EH (cell line): ENCODE measurements around the gene ADGRG1.

Experiments
- DNase-seq: peaks from one replicate; pipeline ENCODE4 v3.0.0-alpha.2; 2015; ENCODE audit warnings: low read depth

ADGRG1 gene

GRCh38 chr16:57683636-57684545 lies 55.5 kb downstream of the ADGRG1 start:
- DNase-seq = no peak

DNA sequence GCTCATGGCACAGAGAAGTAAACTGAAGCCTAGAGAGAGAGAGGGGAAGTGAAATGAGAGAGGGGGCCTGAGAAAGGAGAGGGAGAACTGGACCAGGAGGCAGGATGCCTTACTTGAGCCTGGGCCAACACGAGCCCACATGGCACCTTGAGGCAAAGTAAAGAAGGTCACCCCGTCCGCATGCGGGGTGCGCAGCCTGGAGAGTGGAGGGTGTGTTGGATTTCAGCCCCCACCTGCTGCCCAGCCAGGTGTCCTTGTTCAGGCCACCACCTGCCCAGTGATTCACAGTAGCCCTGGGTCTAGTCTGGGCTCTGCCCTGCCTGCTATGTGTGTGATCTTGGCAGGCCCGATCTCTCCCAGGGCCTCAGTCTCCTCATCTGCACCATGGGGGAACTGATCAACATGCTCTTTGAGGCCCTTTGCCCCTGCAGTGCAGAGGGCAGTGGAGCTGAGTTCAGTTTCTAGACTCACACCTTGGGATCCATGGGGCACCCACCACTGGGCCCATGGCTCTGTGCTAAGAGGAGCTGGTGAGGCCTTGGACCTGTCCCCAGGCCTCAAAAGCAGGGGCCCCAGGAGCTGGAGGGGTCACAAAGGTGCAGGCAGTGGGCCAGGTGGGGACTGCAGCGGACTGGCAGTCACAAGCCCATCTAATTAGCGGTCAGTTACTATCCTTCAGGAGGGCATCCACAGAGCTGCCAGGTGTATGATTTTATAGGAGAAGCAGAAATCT lies 56.4 kb downstream of the ADGRG1 start:
- DNase-seq = no peak

GRCh38 chr16:57685633-57686032 lies 57.2 kb downstream of the ADGRG1 start:
- no peak for DNase-seq

DNA sequence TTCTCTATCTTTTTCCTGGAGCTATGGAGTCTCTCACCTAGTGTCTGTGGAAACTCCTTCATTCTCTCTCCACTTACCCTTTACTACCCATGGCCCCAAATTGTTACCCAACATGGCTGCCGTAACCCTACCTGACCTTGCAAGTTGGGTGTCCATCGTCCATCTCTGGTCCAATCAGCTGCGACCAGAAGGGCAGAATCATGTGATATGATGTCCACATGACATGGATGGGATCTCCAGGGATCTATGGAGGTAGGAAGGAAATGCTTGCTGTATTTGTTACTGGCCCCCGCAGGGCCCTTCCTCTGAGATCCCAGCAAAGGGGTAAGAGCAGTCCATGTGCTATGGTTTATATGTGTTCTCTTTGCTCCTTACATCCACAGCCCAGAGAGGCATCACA lies 58.1 kb downstream of the ADGRG1 start:
- no peak for DNase-seq

- DNase-seq = no peak
Observed at GRCh38 chr16:57687363-57687929, 59.0 kb downstream of the ADGRG1 start.

GRCh38 chr16:57688487-57688986 lies 60.1 kb downstream of the ADGRG1 start:
- DNase-seq = no peak

DNA sequence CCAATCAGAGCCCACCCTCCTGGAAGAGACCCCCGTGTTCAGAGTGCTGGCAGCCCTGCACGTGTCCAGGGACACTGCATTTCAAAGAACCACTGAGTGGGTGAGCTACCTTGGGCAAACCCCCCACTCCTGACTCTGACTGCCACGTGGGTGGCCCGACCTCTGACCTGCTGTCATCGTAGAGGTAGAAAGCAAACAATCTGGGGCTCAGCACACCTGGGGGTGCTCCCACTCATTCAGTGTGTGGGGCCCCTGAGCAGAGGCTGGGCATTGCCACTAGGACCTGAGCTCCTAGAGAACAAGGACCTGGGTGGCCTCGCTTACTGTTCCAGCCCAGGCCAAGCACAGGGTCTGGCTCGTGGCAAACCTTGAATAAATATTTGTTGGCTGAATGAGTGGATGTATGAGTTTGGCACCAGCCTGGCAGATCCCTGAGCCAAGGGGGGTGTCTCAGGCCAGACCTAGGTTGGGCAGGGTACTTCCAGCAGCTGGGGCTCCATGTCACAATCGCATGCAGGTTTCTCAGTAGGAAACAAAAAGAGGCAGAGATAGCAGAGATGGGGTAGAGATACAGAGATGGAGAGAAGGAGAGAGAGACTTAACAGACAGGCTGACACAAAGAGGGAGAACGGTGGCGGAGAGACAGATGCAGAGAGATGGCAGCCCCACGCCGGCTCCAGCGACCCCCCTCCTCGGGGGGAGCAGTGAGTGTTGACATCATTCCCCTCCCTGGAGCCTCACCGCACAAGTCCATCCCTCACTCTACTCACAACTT lies 60.7 kb downstream of the ADGRG1 start:
- DNase-seq = no peak

- no peak for DNase-seq
Observed at GRCh38 chr16:57689762-57690558, 61.5 kb downstream of the ADGRG1 start.

GRCh38 chr16:57690782-57691471 lies 62.5 kb downstream of the ADGRG1 start:
- peak; percentile 6 for DNase-seq

- DNase-seq = no peak
Observed at GRCh38 chr16:57692636-57693035, 64.2 kb downstream of the ADGRG1 start.

DNA sequence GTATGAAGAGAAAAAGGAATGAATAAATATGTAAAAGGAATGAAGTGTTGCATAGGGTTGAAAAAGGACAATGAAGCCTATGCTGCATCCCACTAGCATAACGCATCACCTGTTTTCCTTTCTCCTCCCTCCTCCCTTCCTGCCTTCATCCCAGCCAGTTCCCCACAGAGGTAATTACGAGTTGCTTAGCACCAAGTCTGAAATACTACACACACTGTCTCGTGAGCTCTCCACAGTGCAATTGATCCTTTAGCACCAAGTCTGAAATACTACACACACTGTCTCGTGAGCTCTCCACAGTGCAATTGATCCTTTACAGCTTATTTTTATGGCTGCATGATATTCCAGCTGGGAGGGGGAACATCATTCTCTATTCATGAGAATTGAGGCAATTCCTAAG lies 65.1 kb downstream of the ADGRG1 start:
- no peak for DNase-seq

DNA sequence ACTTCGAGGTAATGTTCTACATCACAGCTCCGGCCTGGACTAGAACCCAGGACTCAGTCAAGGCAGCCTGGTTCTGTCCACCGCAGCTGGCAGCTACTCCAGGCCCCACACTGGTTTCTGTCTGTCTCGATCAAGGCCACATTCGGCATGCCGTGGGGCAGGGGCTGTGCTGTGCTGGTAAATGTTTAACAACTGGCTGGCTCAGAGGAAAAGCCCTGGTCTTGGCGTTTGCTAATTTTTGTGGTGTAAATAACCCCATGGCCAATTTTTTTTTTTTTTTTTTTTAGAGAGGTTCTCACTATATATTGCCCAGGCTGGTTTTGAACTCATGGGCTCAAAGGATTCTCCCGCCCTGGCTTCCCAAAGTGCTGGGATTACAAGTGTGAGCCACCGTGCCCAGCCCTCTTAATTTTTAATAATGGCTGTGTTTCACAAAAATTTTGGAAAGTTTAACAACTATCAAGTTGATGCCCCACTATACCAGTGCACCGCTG lies 65.8 kb downstream of the ADGRG1 start:
- no peak for DNase-seq

DNA sequence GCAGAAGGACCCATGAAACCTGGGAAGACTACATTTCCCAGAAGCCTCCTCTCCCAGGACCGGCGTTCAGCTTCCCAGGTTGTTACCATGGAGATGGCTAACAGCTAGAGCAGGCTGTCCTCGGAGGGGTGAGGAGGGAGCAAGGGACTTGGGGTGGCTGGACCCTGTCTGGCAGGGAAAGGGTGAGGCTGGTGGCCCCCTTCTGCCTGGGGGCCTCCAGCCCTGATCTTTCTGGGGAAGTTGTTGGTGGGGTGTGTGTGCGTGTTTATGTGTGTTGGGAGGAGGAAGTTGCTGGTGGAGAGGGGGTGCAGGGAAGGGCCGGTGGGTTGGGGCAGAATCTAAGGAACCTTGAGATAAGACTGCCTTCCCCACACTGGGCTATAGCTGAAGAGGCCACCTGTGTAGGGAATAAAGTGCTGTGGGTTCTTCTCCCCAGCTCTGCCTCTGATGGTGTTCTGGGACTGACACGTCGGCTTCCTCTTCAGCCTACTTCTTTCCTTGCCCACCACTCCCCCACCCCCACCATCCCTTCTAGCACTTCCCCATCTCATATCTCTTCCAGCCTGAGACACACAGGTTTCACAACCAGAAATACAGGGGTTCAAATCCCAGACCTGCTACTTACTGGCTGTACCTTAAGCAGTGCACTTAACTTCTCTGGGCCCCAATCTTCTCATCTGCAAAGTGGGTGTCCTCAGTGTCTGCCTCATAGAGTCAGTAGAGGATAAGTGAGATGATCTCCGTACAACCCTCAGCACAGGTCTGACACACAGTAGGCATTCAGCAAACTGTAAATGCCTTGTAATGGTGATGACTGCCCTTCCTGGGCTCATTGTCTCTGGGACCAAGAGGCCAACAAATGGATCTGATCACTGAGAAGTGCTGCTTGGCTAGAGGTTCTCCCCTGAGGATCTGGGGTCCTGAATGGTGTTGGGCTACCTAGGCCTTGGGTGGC lies 66.6 kb downstream of the ADGRG1 start, which contains the start of gene DRC7:
Gene DRC7 (plus strand): TSS at position 82 of the 955 bp plus-strand sequence. CDS start 3,144 bp downstream, outside the sequence.
- DNase-seq = peak; percentile 51

- no peak for DNase-seq
Observed at GRCh38 chr16:57695680-57696069, 67.2 kb downstream of the ADGRG1 start.

DNA sequence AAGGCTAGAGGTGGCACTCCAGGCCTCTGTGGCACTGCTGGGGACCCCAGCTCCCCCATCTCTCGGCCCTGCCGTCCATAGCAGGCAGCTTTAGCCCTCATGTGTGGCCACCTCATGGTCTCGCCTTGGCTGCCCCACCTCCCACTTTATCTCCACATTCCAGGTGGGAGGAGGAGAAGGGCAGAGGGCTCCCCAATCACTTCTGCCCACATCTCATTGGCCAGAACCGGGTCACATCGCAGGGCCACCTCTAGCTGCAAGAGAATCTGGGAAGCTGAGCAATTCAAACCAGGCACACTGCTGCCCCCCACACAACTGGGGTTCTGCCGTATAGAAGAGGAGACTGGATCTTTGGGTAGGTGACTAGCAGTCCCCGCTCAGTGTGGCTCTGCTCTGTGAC lies 67.8 kb downstream of the ADGRG1 start:
- DNase-seq = no peak

DNA sequence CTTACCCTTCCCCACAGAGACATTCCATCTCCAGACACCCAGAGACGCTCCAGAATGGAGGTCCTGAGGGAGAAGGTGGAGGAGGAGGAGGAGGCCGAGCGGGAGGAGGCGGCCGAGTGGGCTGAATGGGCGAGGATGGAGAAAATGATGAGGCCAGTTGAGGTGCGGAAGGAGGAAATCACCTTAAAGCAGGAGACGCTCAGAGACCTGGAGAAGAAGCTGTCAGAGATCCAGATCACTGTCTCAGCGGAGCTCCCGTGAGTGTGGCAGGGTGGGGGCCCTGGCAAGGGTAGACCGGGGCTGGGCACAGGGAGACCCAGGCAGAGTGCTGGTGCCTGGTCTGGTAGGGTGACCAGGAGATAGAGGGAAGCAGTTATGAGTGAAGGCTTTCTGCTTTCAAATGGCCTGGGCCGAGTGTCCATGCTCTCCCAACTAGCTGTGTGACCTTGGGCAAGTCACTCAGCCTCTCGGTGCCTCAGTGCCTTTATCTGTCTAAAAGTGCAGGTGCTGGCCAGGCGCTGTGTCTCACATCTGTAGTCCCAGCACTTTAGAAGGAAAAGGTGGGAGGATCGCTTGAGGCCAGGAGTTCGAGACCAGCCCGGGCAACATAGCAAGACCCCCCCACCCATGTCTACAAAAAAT lies 69.6 kb downstream of the ADGRG1 start:
- no peak for DNase-seq

DNA sequence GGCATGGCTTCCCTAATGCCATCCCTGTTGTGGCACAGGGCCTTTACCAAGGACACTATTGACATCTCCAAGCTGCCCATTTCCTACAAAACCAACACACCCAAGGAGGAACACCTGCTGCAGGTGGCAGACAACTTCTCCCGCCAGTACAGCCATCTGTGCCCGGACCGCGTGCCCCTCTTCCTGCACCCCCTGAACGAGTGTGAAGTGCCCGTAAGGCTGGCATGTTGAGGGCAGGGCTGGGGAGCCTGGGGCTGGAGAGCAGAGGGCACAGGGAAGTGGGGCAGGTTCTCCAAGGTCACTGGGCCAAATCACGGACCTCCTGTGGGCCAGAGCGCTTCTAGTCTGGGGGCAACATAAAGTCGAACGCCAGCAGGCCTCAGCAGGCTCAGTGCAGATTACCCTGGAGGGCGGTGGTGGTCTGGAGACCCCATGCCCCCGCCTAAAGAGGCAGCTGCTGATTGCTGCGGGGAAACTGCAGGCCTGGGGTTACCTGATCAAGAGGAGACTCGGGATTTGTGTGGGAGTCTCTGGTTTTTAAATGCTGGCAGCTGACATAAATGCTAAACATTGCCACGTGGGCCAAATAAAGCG lies 70.5 kb downstream of the ADGRG1 start:
- DNase-seq = no peak

GRCh38 chr16:57699481-57699880 lies 71.1 kb downstream of the ADGRG1 start:
- no peak for DNase-seq
